HG02763 (cell line): ENCODE results near the gene RNF123.
"Not testable (repeated sequence)": the region's sequence is repeated elsewhere in the genome, so short reads cannot be mapped to it uniquely, and the experiment has no call there.

Source experiments
- ATAC-seq: cut with Tn5 transposase; IDR thresholded peaks from one replicate; pipeline ENCODE4 v1.9.1; 2021; ENCODE audit warnings: mild to moderate bottlenecking, moderate library complexity; ENCODE audit not compliant: unreplicated experiment

RNF123 gene

DNA sequence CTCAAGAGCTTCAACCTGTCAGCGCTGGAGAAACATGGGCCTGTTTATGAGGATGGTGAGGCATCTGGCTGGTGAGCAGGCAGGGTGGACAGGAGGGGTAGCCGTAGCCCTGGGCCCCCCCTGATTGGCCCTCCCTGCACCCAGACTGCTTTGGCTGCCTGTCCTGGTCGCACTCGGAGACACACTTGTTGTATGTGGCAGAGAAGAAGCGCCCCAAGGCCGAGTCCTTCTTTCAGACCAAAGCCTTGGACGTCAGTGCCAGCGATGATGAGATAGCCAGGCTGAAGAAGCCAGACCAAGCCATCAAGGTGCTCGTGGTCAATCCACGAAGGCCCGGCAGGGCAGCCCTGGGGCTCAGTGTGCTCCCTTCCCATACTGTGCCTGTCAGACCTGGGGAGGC, 13.4 kb upstream of the RNF123 start:
- no peak for ATAC-seq

DNA sequence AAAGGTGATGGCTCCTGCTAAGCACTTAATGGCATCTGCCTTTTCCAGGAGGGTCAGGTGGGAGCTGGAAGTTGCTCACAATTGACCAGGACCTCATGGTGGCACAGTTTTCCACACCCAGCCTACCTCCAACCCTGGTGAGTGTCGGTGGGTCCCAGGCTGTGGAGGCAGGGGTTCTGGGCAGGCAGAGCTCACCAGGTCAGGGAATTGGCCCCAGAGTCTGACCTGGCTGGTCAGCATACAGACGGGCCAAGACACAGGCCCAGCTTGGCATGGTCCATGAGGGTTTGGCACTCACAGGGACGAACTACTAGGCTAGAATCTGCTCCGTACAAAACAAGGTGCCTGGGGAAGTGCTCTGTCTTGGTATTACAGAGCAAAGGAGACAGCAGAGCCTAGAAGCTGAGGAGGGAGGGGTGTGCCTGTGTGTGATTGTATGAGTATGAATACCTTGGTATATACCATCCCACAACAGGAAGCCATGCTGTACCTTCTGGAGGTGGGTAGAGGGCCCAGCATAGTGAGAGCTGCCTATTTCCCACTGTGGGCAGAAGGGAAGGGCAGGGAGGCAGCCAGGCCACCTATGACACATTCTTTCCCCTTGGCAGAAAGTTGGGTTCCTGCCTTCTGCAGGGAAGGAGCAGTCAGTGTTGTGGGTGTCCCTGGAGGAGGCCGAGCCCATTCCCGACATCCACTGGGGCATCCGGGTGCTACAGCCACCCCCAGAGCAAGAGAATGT, 8.7 kb upstream of the RNF123 start:
- ATAC-seq = no peak

DNA sequence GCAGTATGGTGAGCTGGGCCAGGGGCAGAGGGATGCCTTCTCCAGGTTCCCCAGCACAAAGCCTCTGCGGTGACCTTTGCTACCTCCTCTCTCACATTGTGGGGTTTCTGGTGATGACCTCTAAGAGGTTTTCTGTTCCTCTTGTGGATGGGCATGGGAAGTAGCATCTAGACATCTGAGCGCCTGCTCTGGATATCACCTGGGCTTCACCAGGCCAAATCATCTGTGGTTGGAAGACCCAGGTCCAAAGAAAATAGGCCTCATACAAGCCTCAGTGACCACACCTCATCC, 8.2 kb upstream of the RNF123 start:
- no peak for ATAC-seq

DNA sequence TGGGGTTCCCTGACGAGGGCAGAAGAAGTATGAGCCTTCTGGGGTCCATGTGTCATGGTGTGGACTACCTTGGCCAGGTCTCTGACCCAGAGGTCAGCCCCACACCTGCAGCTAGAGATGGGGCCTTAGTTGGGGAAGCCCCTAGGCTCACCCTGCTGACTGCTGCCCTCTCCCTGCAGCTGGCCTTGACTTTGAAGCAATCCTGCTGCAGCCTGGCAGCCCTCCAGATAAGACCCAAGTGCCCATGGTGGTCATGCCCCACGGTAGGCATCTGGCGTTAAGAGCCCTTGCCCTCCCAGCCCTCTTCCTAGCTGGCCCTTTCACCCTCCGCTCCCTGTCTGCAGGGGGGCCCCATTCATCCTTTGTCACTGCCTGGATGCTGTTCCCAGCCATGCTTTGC, 7.8 kb upstream of the RNF123 start:
- ATAC-seq = no peak

DNA sequence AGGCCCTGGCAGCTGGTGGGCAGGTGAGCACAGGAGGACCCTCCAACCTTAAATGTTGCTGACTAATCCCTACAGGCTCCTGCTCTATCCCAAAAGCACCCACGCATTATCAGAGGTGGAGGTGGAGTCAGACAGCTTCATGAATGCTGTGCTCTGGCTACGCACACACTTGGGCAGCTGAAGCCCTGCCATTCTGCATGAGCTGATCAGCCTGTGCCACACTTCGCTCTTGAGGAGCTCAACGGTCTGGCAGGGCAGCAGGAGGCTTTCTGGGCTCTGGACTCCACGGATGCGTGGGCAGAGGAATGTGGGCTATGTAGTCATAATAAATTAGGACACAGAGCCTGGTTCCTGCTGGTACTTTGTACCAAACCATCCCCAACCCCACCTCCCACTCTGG, 6.2 kb upstream of the RNF123 start:
- ATAC-seq = no peak

DNA sequence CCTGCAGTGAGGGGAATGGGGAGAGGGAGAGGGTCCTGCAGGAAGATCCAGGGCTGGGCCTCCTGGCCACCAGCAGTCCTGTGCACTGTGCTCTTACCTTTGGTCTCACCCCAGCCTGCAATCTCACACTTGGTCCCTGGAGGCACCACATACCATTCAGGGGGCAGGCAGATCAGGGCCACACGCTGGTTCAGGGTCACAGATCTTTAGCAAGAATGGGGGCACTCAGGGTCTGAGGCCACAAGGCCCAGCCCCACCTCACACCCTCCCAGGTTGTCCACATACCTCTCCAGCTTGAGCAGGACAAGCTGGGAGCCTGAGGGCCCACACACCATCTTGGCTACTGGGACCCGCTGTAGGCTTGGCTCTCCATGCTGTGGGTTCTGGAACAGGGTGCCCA, 4.9 kb upstream of the RNF123 start:
- not testable (repeated sequence) for ATAC-seq

DNA sequence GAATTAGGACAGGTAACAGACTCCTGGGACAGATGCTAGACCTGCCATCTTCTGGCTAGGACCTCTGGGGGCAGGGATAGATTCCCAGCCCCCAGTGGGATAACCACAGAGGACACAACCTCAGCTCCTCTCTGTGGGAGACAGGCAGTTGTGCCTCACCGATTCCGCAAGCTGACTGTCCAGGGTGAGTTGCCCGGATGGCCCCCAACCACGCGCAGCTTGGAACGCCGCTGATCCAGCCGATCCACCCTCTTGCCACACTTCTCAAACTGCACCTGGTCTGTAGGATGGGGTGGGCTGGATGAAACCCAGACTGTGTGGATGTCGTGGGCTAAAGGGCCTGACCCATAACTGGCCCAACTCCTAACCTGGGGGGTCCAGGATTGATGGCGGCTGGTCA, 4.3 kb upstream of the RNF123 start:
- ATAC-seq = not testable (repeated sequence)

DNA sequence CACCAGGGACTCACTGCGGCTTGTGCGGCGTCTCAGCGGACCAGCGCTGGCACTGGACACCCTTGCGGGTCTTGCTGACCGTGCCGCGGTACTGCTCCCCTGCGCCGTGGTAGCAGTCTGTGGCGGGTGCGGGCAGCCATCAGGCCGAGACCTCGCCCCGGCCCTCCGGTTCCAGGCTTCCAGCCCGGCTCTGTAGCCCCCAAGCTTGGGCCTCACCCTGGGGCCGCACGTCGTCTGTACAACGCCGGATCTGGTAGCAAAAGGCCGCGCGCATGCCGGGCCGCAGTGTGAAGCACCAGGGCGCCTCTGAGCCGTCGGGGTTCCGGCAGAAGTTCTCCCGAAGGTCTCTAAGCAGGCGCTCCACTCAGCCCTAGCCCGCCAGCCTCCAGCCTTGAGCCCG, 3.5 kb upstream of the RNF123 start:
- not testable (repeated sequence) for ATAC-seq

DNA sequence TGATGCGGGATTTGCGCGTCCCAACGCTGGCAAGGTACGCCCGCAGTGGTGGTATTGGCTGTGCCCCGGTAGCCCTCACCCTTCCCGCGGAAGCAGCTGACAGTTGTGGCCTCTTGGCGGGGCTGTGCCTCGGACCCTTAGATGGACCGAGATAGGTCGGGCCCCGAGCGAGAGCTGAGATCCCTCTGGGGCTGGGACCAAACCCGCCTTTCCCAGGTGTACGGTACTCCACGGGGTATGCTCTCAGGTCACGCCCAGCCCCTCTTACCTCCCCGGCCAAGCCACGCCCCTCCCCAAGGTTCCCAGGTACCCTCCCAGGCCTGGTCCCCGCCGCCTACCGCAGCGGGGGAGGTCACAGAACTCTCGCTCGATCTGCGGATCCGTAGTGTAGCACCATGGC, 3.0 kb upstream of the RNF123 start:
- not testable (repeated sequence) for ATAC-seq

DNA sequence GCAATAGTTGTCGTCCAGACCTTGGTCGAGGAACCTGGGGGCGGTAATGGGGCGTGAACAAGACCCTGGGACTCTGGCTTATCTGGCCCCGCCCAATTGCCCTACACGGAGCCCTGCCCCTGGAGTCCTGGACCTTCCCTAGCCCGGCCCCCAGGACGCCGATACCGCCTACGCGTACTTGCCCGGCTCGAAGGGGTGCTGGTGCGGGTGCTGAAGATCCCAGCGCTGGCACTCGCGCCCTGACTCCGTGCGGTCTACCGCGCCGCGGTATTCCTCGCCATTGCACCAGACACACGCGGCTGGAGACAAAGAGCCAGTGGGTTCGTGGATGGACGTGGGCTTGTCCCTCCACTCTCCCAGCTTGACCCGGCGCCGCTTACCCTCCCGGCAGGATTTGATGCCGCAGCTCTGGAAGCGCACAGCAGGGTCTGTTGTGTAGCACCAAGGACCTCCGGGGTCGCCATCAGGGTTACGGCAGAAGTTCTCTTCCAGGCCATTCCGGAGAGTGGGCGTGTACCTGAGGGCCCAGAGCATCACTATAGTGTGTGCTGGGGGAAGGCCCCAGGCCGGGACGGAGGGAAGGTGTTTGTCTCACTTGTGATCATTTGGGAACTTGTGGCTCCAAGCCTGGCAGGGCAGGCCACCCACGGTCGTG, 2.5 kb upstream of the RNF123 start:
- ATAC-seq = not testable (repeated sequence)

DNA sequence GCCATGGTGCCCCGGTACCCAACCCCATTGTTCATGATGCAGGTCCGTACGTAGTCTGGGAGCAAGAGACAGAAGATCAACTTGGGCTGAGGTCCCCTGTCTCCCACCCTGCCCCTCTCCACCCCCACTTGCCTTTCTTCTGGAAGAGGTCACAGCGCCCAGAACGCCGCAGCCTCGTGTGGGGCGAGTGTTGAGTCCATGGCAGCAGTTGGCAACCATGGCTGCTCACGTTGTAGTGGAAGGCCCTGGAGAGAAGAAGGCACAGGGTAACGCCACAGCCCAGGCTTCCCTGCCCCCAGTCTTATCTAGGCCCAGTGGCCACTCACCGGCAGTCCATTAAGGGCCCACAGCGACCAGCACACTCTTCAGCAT, 1.9 kb upstream of the RNF123 start:
- ATAC-seq = not testable (repeated sequence)

DNA sequence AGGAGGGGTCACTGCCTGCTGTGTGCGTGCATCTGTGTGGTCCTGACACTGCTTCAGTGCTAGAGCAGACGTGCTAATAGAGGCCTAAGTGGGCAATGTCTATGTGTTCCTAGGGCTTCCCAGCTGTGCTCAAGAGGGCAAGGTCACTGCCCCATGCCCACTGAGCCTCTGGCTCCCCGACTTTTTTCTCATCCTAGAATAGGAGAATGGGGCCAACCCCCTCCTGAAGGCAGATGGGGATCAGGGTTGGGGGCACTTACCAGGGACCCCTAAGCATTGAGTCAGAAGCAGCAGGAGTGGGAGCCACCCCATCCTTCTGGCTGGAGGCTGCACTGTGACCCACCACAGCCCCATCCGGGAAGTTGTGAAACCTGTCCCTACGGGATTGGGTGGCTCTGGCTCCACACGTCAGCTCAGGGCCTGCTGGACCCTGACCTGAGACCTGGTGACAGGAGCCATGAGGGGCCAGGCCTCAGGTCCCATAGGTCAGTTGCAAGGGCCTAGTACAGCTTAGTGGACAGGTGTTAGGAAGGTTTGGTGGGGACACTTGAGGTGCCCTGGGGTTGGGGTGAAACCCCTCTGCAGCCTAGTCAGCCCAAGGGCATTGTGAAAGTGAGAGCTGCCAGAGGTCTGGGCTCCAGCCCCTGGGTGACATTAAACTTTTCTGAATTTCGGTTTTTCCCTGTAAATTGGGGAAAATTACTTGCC, 865 bp upstream of the RNF123 start:
- not testable (repeated sequence) for ATAC-seq

DNA sequence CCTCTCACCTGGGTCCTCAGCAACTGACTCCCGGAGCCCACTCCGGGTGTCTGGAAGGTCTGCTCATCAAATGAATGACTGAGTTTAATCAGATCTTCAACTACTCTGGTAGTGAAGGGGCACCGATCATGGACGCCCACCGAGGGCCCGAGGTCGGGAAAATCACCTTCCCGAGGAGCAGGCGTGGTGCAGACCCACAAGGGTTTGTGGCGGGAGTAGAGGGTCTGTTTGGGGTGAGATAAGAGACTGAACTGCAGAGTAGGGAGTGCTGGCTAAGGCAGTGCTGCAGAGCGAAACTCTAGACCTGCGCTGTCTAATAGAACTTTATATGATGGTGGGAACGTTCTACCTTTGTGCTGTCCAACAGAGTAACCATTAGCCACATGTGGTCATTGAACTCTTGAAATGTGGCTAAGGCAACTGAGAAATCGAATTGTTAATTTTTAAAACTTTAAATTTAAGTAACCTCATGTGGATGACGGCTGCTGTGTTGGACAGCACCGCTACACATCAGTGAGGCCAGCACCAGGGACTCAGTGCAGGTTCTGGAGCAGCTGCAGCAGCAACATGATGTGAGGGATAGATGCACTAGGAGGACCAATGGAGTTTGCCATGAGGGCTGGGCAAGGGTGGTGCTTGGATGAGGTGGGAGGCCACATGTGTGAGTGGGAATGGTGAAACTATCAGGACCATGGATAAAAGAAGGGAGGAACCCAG, 709 bp downstream of the RNF123 start:
- not testable (repeated sequence) for ATAC-seq

DNA sequence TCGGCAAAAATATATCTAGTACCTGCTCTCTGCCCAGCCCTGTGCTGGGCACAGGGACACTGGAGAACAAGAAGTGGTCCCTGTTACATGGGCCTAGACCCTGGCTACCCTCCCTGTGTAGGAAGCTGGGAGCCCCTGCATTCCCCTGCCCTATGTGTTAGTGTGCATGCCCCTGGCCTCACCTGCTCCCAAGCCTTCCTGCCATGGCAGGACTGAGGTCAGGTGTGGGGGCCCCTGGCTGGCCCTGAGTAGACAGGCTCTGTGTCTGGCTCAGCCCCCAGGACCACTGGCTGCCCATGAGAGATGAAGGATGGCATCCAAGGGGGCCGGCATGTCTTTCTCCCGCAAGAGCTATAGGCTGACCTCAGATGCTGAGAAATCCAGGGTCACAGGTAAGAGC, 1.5 kb downstream of the RNF123 start:
- not testable (repeated sequence) for ATAC-seq

DNA sequence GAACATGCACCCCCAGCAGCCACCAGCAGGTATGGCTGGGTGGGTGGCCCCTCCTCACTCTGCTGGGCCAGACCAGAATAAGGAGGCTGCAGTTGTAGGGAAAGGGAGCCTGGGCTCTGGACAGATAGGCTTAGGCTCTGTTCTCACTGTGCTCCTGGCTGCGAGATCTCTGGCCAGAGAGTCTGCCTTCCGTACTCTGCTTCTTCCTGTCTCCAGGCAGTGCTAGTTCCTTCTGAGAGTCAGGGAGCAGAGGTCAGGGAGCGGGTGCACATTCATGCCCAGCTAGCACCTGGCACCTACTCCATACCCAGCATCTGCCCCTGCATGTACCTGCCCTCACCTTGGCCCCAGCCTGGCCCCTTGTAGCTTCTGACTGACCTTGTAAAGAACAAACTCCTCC, 2.1 kb downstream of the RNF123 start:
- not testable (repeated sequence) for ATAC-seq

DNA sequence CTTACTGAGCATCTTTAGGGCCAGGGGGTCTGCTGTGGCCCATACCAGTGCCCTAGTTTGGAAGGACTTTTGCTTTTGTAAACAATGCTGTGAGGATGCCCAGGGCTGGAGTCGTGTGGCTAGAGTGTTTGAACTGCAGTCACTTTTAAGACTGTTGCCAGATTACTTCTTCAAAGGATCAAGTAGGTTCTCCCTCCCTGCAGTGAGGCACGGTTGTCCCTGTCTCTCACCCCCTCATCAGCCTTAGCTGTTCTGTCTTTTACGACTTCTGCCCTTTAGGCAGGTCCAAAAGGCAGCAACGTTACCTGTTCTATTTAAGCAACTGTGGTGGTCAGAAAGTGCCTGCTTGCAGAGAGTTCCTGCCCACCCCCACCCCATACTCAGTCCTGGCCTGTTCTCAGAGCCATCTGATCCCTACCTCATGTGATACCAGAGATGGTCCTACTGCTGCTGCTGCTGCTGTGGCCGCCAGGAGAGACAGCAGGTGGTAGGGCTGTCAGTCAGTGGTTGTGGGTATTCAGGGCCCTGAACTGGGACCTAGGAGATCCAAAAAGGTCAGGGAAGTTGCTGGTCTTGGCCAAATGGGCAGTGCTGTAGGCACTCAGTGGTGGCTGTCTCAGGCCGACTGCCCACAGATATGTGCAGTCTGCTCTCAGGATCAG, 5.2 kb downstream of the RNF123 start:
- not testable (repeated sequence) for ATAC-seq

DNA sequence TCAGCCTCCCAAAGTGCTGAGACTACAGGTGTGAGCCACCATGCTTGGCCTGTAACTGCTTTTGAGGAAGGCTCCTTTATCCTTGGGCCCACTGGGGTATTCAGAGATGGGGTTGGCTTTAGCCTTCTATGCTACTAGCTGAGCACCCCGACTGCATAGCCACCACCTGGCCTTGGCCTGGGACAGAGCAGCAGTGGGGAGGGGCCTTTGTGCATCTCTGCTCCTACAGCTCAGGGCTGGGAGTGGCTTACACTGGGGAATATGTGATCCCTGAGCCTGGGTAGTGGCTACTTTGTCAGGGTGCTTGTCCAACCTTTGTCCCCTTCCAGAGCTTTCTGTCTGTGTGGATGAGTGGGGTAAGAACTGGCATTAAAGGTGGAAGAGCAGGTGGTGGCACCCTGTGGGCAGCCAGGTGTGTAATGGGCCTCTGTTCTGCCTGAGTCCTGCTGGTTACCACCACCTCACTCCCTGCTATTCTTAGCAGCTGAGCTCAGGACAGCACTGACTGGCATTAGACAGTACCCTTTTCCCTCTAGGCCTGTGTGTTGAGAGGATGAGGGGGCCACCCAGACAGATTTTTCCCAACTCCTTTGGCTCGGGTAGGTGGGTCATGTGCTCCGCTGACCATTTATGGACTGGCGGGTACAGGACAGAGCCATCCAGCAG, 6.1 kb downstream of the RNF123 start:
- not testable (repeated sequence) for ATAC-seq

DNA sequence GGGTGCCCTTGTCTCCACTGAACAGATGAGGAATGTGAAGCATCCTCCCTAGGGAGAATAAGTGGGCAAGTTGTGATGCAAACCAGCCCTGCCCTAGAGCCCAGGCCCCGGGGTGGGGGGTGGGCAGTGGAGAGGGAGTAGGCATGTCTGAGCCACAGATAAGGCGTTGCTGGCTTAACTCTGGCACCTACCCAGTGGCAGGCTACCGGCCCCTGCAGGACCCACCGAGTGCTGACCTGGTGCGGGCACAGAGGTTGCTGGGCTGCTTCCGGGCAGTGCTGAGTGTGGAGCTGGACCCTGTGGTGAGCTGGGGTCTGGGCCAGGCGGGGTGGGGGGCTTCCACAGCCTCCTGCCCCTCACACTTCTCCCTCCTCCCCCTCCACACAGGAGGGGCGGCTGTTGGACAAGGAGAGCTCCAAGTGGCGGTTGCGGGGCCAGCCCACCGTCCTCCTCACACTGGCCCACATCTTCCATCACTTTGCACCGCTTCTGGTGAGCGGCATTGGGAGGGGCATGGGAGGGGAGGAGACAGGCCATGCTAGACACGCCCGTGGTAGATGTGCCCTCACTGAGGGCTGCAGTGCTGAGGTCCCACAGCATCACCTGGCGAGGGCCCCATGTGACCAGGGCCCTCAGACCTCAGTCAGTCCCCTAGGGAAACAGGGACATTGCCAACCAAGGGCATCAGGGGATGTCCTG, 10.1 kb downstream of the RNF123 start:
- no peak for ATAC-seq

DNA sequence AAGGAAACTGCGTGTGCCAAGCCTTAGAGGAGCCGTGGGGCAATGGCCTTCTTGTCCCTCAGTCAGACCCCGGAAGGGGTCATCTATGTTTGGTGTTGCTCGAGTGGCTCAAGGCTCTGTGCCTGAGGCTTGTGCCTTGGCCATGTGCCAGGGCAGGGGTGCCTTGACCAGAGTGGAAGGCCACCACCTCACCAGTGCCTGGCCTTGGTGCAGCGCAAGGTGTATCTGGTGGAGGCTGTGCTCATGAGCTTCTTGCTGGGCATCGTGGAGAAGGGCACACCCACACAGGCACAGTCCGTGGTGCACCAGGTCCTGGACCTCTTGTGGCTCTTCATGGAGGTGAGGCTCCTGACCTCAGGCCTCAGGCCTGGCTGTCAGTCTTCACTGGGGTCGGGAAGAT, 10.7 kb downstream of the RNF123 start:
- ATAC-seq = no peak
